Umbilical cord (tissue), 2 donors: ENCODE measurements around the gene ATXN7. TPM values are rescaled to one million over a fixed set of nuclear protein-coding genes. Genes with fewer than 3 reads are reported as not detected.
A peak's percentile ranks its signal among the peaks of the same experiment; 100 is the strongest.

ENCODE experiments used
- DNase-seq: peaks from one replicate; pipeline ENCODE4 v3.0.0-alpha.2; 2015; ENCODE audit warnings: low spot score
- total RNA-seq: library from RNA; depleted of rRNA; stranded (reverse); fragments of >200 nt; gene quantifications from one replicate; pipeline ENCODE4 v1.2.3, GENCODE V29; 2014; ENCODE audit warnings: low replicate concordance; ENCODE audit not compliant: insufficient read depth

ATXN7 gene
- total RNA-seq, 1 donor from 2014 or later, result 43.1 TPM

- DNase-seq, result no peak
These were observed 42.3 kb downstream of the ATXN7 start for GRCh38 chr3:63905731-63906620.

- no peak for DNase-seq
These were observed 44.5 kb downstream of the ATXN7 start for GRCh38 chr3:63908081-63908736.

- DNase-seq, result no peak
These were observed 45.1 kb downstream of the ATXN7 start for GRCh38 chr3:63908776-63909175.

GRCh38 chr3:63909431-63909830, 45.8 kb downstream of the ATXN7 start:
- DNase-seq, result no peak

DNA sequence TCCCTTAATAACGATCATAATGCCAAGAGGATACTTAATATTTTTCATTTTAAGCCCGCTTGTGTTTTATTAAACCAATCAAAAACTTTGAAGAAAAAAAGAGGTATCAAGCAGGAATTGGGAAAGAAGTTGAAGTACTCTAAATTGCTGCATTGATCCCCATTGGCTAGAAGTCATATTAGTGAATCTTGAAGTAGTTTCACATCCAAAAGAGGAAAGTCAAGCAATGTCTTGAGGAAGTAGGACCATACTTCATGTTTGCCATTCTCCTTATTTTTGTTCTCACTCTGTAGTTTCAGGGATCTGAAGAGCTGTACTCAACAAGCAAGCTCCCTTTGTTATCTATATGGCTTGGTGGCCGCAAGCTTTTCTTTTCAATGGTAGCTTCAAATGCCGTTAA, 46.3 kb downstream of the ATXN7 start:
- DNase-seq, result no peak

- no peak for DNase-seq
These were observed 47.2 kb downstream of the ATXN7 start for GRCh38 chr3:63910891-63911290.

DNA sequence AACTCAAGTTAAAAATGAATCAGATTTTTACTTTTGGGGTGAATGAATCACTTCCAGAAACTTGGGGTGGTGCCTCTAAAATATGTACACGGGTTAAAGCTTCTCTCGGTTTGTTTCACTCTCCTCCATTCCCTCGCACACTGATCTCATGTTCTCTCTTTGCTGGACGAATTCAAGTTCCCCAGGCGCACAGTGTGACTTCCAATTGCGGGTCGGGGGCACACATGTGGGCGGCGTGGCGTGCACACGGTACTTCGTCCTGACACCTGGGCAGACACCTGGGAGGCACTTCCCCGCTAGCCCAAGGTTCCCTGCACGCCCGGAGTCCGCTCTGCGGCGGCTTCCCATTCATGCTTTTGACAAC, 47.8 kb downstream of the ATXN7 start:
- no peak for DNase-seq

GRCh38 chr3:63911873-63912767, 48.5 kb downstream of the ATXN7 start, which contains the start of gene SCAANT1:
TSS of gene SCAANT1 (minus strand) at chr3:63912383.
- DNase-seq, result peak; percentile 94

DNA sequence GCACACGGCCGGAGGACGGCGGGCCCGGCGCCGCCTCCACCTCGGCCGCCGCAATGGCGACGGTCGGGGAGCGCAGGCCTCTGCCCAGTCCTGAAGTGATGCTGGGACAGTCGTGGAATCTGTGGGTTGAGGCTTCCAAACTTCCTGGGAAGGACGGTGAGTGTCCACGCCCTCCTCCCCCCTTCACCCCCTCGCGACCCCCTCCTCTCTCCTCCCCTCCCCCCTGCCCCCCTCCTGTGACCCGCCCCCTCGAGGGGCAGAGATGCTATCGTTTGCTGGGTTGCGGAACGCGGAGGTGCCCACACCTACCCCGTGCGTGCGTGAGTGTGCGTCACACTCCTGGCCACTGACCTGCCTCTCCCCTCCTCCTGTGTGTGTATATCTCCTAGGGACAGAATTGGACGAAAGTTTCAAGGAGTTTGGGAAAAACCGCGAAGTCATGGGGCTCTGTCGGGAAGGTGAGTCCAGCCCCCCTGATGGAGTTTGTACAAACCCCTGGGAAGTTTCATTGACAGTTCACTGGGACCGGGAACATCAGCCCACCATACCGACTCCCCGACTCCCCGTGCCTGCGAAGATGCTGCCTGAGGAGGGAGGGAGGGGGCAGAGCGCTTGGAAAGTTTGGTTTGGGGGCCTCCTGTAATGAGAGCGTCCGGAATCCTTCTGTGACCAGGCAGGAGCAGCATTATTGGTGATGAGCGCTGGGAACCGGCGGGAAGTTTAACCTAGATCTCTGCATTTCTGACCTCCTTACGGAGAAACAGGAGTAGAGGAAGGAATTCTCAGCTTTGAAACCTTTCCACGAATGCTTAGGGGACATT, 49.3 kb downstream of the ATXN7 start:
- peak; percentile 49 for DNase-seq

DNA sequence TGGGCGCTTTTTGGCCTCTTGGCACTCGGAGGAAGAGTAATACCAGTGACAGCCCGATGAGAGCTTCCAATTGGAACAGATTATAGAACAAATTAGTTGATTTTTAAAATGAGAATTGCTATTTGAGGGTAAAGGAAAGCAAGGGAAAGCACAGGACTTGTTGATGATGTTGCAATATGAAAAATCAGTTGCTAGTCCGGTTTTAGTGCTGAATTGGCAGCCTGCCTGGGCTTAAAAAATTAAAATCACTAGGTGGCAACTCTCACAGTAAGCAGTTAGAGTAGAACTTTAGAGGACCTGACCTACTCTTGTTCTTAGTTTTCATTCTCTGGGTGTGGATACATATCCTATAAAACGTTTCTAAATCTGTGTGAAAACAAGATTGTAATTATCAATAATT, 50.6 kb downstream of the ATXN7 start:
- DNase-seq, result no peak

DNA sequence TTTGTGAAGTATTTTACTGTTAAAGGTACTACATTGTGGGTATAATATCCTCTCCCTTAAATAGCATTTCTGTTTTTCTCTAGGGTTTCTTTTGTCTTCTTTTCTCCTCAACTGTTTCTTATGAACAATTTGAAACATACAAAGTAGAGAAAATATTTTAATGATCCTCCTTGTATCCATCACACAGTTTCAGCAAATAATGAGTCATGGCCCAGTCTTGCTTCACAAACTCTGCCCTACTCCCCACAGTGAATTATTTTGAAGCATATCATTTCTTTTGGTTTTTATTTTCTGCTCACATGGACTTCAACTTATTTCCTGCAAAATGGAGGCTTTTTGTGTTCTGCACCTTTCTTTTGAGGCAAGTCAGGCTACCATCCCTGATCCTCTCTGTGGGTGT, 54.7 kb downstream of the ATXN7 start:
- no peak for DNase-seq

- no peak for DNase-seq
These were observed 56.3 kb downstream of the ATXN7 start for GRCh38 chr3:63920001-63920400.

- peak; percentile 11 for DNase-seq
These were observed 58.2 kb downstream of the ATXN7 start for GRCh38 chr3:63921741-63922482.

DNA sequence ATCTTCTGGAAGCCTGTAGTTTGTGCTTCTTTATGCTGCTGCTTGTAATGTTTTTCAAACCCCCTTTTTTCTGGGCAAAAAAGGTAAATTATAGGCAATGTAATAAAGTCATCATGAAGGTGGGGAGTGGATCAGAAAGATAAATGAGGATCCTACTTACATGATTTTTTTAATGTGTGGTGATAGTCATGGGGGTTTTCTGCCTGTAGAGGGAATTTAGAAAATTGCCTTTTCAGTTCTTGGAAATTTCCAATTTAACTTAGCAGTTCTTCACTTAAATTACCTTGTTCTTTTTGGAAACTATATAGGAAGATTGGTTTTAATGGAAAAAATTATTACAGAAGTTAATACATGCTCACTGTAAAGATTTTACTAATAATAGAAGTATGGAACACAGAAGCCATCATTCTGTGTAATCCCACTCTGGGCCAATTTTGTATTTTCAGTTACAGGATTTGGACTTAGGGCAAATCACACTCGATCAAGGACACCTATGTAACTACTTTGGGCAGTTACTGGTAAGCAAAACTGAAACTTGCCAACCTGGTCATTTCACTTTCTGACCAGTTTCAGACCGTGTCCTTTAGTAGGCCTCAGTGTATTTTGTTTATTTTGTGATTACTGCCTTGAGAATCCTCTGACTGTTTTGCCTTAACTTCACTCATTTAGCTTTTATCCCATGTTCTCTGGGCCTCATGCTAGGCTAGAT, 59.0 kb downstream of the ATXN7 start:
- no peak for DNase-seq

DNA sequence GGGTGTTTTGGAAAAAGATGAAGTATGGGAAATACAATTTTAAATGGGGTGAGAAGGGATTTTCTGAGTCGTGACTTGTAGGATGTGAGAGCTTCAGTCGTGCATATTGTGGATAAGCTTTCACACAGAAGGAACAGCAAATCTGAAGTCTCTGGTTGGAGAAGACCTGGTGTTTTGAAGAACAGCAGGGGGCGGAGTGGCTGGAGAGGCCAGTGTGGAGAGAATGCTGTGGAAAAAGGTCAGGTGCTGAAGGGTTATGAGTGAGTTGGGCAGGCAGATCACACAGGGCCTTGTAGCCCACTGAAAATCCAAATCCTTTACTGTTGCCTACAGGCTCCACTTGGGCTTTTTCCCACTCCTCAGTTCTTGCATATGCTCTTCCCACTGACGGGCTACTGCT, 62.6 kb downstream of the ATXN7 start:
- no peak for DNase-seq

GRCh38 chr3:63927422-63928280, 64.0 kb downstream of the ATXN7 start:
- peak; percentile 20 for DNase-seq

DNA sequence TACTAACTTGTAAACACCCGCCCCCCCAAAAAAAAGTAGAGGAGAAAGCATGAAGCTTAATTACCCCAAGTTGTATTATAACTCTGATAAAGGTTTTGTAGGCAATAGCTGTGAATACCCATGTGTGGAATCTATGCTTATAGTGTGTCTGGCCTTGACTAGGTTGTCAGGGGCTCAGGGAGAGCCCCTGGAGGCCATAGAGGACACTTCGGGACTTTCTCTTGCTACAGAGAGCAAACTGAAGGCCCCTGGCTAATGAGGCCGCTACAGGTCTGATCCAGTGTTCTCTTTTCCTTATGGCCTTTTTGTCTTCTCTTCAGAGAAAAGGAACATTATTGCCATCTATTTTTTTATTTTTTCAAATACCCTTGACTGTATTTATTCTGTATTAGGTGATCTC, 67.6 kb downstream of the ATXN7 start:
- DNase-seq, result no peak

GRCh38 chr3:63932509-63933212, 69.0 kb downstream of the ATXN7 start:
- DNase-seq, result no peak
